ENCODE measurements around the gene HSPA1A. TPM values are rescaled to one million over a fixed set of nuclear protein-coding genes. Genes with fewer than 3 reads are reported as not detected.

Gene HSPA1A
- total and polyA plus RNA-seq, 9 of the 15 experiments (the other 6 are each of a cell fraction or from before 2014, with no cell fraction given): 2.2 to 273 (median 107) TPM

DNA sequence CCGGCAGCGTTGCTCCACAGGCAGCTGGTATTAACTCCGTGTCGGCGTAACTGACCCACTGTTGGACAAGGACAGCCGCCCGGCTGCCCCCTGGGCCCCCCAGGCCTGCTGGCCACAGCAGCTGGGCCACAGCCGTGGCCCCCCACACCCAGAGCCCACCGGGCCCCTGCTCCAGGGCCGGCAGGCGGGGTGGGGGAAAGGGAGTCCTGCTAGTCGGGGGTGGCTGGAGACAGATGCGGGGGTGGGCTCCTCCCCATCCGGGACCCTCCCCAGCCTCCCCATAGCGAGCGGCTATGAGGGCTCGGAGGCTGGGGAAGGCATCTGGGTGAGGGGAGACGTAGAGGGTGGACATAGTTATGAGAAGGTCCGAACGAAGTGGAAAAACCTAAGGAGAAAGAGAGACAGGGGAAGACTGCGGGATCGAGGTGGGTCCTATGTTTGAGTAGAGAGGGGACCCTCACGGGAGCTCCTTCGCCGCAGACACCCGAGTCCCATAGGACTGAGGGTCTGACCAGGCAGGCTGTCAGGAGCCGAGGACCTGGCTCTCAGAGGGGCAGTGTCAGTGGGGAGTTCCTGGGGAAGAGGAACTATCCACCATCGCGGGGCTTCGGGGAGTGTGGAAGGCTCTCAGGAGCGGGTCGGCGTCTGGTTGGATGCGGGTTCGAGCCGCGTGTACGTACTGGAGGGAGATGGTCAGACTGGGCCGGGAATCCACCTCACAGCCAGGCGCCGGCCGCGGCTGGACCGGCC is 20.3 kb upstream of the HSPA1A start (continued):
- peak in 1 of 2 experiments; percentile 48; a peak in 1 of 4 replicates for TF ChIP-seq TBL1XR1 (IDR thresholded peaks at IDR 0.05; ENCODE audit: low read length in 2 of 2)
- no peak for TF ChIP-seq COPS2 (conservative IDR thresholded peaks at IDR 0.05)
- no peak for TF ChIP-seq NFIC (IDR thresholded peaks at IDR 0.05)
- peak; percentile 58 for TF ChIP-seq CBFB (CRISPR knock-in tag; IDR thresholded peaks at IDR 0.05)
- TF ChIP-seq FOXJ3 (CRISPR knock-in tag; IDR thresholded peaks at IDR 0.05): no peak
- TF ChIP-seq EWSR1 (IDR thresholded peaks at IDR 0.05; ENCODE audit: borderline replicate concordance, low read depth, partially characterized antibody): no peak
- TF ChIP-seq, protein P1, sequence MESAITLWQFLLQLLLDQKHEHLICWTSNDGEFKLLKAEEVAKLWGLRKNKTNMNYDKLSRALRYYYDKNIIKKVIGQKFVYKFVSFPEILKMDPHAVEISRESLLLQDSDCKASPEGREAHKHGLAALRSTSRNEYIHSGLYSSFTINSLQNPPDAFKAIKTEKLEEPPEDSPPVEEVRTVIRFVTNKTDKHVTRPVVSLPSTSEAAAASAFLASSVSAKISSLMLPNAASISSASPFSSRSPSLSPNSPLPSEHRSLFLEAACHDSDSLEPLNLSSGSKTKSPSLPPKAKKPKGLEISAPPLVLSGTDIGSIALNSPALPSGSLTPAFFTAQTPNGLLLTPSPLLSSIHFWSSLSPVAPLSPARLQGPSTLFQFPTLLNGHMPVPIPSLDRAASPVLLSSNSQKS (CRISPR knock-in tag; IDR thresholded peaks at IDR 0.05): no peak
- no peak for TF ChIP-seq HNRNPLL (IDR thresholded peaks at IDR 0.05; ENCODE audit: low read depth, low read length, poor library complexity, severe bottlenecking)
- TF ChIP-seq, protein P2, sequence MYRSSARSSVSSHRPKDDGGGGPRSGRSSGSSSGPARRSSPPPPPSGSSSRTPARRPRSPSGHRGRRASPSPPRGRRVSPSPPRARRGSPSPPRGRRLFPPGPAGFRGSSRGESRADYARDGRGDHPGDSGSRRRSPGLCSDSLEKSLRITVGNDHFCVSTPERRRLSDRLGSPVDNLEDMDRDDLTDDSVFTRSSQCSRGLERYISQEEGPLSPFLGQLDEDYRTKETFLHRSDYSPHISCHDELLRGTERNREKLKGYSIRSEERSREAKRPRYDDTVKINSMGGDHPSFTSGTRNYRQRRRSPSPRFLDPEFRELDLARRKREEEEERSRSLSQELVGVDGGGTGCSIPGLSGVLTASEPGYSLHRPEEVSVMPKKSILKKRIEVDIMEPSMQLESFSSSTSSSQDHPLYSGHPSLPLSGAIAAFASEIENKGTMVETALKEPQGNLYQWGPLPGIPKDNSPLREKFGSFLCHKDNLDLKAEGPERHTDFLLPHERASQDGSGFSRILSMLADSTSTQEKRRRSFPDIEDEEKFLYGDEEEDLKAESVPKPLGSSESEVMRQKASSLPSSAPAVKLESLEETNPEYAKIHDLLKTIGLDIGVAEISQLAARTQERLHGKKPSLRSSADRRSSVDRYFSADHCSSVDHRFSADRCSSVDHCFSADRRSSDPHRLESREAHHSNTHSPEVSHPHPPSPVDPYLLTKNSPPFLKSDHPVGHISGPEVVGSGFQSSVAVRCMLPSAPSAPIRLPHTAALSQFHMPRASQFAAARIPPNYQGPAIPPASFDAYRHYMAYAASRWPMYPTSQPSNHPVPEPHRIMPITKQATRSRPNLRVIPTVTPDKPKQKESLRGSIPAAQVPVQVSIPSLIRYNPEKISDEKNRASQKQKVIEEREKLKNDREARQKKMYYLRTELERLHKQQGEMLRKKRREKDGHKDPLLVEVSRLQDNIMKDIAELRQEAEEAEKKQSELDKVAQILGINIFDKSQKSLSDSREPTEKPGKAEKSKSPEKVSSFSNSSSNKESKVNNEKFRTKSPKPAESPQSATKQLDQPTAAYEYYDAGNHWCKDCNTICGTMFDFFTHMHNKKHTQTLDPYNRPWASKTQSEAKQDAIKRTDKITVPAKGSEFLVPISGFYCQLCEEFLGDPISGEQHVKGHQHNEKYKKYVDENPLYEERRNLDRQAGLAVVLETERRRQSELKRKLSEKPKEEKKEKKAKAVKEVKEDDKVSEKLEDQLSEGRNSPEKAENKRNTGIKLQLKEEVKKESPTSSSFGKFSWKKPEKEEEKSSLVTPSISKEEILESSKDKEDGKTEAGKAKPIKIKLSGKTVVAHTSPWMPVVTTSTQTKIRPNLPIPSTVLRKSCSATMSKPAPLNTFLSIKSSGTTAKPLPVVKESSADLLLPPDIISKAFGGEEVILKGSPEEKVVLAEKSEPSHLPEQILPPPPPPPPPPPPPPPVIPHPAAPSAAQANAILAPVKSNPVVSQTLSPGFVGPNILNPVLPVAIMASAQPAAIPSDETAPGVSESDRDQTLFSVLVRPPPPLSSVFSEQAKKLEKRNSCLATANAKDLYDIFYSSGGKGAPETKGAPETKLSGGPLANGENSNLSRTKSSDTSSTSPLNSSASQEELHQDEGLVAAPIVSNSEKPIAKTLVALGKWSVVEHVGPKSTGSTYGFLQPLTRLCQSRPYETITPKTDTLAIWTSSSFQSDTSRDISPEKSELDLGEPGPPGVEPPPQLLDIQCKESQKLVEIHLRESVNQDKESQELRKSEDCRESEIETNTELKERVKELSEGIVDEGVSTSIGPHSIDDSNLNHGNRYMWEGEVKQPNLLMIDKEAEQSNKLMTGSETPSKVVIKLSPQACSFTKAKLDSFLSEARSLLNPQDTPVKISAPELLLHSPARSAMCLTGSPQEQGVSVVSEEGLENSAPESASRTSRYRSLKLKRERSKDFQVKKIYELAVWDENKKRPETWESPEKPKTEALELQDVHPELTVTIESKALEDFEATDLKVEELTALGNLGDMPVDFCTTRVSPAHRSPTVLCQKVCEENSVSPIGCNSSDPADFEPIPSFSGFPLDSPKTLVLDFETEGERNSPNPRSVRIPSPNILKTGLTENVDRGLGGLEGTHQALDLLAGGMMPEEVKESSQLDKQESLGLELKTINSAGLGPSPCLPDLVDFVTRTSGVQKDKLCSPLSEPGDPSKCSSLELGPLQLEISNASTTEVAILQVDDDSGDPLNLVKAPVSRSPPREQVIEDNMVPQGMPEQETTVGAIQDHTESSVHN (IDR thresholded peaks at IDR 0.05; ENCODE audit: borderline replicate concordance in 1 of 2, low read depth in 1 of 2): no peak
- no peak for TF ChIP-seq SMAD4 (CRISPR knock-in tag; conservative IDR thresholded peaks at IDR 0.05)
- TF ChIP-seq HDAC1 (IDR thresholded peaks at IDR 0.05): no peak
- no peak for TF ChIP-seq U2AF2 (optimal IDR thresholded peaks at IDR 0.05; ENCODE audit: low read depth, low read length)
- TF ChIP-seq ZNF668 (CRISPR knock-in tag; IDR thresholded peaks at IDR 0.05): no peak
- TF ChIP-seq POLR2G (IDR thresholded peaks at IDR 0.05; ENCODE audit: low read depth, low read length): no peak
- TF ChIP-seq STAT5A (IDR thresholded peaks at IDR 0.05; ENCODE audit: borderline replicate concordance, low read length): no peak
- TF ChIP-seq, protein P3, sequence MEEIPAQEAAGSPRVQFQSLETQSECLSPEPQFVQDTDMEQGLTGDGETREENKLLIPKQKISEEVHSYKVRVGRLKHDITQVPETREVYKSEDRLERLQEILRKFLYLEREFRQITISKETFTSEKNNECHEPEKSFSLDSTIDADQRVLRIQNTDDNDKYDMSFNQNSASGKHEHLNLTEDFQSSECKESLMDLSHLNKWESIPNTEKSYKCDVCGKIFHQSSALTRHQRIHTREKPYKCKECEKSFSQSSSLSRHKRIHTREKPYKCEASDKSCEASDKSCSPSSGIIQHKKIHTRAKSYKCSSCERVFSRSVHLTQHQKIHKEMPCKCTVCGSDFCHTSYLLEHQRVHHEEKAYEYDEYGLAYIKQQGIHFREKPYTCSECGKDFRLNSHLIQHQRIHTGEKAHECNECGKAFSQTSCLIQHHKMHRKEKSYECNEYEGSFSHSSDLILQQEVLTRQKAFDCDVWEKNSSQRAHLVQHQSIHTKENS (CRISPR knock-in tag; IDR thresholded peaks at IDR 0.05): no peak
- no peak; the same call in 1 of the 2 replicates for TF ChIP-seq ZNF263 (CRISPR knock-in tag; IDR thresholded peaks at IDR 0.05; ENCODE audit: borderline replicate concordance)
